Hindlimb muscle (tissue), 1 donor: Measurements from ENCODE around the gene RHOU. TPM values are rescaled to one million over a fixed set of nuclear protein-coding genes. Genes with fewer than 3 reads are reported as not detected.
"Not testable (repeated sequence)": the region's sequence is repeated elsewhere in the genome, so short reads cannot be mapped to it uniquely, and the experiment has no call there.

Experiments
- DNase-seq: peaks from one replicate; pipeline ENCODE4 v3.0.0-alpha.2; 2013
- polyA plus RNA-seq: library from polyadenylated mRNA; unstranded; fragments of 120-200 nt; gene quantifications from one replicate; pipeline ENCODE4 v1.2.1, GENCODE V29; 2013; ENCODE audit not compliant: insufficient read length

The RHOU gene
- 21.2 TPM for polyA plus RNA-seq

- peak; percentile 89 for DNase-seq
Measured at GRCh38 chr1:228734881-228735801, at the start of gene RHOU. RHOU (plus strand) TSS chr1:228735479; CDS start chr1:228735743, 264 bp downstream.

DNA sequence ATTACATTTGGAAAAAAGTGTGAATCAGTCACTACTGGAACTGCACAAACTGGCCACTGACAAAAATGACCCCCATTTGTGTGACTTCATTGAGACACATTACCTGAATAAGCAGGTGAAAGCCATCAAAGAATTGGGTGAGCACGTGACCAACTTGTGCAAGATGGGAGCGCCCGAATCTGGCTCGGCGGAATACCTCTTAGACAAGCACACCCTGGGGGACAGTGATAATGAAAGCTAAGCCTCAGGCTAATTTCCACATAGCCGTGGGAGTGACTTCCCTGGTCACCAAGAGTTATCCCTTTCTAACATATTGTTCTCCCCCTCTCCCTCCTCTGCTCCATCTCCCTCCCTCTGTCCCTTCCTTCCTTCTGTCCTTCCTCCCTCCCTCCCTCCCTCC, 47.7 kb upstream of the RHOU start:
- no peak for DNase-seq

DNA sequence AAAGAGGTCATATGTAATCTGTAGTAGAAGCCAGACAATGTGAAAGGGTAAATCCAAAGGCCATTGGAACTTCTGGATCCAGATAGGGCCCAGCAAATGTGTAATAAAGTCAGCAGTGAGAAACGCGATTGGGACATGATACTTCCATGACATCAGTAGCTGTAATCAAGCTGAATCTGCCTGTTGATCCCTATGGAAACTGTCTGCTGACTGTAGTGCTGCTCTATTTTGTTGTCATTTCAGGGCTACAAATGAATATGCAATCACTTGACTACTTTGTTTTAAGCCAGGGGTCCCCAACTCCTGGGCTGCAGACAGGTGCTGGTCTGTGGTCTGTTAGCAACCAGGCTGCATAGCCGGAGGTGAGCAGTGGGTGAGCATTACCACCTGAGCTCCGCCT, 46.0 kb upstream of the RHOU start:
- no peak for DNase-seq

DNA sequence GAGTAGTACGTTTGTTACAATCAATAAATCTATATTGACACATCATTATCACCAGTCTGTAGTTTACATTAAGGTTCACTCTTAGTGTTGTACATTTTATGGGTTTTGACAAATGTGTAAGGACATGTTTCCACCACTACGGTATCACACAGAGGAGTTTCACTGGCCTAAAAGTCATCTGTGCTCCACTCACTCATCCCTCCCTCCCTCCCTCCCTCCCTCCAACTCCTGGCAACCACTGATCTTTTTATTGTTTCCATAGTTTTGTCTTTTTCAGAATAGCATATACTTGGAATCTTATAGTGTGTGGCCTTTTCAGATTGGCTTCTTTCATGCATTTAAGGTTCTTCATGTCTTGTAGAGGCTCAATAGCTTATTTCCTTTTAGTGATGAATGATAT, 44.1 kb upstream of the RHOU start:
- DNase-seq, result peak; percentile 26

DNA sequence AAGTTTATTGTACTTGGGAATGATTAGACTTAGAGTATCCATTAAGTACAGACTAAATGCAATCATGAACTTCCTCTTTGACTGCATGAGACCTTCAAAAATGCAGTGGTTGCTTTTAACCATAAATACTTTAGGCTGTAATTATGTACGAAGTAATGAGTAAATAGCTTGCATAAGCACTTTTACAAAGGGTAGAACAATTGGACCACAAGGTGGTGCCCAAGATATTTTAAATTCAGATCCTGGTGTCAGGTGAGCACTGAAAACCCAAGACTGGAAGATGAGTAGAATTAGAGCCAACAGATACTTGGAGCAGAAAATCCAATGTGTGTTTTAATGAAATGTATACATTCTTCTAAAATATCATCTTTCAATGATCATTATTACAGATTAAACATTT, 43.4 kb upstream of the RHOU start:
- no peak for DNase-seq

DNA sequence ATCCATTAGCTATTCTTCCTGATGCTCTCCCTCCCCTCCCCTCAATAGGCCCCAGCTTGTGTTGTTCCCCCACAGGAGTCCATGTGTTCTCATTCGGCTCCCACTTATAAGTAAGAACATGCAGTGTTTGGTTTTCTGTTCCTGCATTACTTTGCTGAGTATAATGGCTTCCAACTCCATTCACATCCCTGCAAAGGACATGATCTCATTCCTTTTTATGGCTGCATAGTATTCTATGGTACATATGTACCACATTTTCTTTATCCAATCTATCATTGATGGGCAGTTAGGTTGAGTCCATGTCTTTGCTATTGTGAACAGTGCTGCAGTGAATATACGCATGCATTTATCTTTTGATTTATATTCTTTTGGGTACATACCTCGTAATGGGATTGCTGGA, 40.8 kb upstream of the RHOU start:
- not testable (repeated sequence) for DNase-seq

DNA sequence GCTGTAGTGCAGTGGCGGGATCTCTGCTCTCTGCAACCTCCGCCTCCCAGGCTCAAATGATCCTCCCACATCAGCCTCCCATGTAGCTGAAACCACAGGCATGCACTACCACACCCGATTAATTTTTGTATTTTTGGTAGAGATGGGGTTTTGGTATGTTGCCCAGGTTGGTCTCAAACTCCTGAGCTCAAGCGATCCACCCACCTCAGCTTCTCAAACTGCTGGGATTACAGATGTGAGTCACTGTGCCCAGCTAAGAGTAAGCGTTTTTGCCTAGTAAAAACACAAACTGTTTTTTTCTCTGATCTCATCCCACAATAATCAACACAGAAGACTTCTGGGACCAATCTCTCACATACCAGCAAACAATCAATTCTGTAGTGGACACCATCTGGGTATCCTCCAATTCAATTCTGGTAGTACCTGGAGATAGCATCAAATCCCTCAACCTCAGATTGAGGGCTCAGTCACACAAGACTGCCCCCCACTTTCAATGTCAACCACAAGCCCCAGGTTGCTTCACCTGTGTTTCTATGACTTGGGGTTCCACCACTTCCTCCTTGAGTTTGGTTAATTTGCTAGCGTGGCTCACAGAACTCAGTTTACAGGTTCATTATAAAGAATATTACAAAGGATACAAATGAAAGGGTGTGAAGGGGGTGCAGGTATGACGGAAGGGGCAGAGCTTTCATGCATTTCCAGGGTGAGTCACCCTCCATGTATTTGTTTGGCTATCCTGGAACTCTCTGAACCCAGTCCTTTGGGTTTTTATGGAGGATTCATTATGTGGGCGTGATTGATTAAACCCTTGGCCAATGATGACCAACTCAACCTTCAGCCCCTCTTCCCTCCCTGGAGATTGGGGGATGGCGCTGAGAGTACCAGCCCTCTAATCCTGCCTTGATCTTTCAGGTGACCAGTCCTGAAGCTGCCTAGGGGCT, 40.0 kb upstream of the RHOU start:
- DNase-seq, result no peak

DNA sequence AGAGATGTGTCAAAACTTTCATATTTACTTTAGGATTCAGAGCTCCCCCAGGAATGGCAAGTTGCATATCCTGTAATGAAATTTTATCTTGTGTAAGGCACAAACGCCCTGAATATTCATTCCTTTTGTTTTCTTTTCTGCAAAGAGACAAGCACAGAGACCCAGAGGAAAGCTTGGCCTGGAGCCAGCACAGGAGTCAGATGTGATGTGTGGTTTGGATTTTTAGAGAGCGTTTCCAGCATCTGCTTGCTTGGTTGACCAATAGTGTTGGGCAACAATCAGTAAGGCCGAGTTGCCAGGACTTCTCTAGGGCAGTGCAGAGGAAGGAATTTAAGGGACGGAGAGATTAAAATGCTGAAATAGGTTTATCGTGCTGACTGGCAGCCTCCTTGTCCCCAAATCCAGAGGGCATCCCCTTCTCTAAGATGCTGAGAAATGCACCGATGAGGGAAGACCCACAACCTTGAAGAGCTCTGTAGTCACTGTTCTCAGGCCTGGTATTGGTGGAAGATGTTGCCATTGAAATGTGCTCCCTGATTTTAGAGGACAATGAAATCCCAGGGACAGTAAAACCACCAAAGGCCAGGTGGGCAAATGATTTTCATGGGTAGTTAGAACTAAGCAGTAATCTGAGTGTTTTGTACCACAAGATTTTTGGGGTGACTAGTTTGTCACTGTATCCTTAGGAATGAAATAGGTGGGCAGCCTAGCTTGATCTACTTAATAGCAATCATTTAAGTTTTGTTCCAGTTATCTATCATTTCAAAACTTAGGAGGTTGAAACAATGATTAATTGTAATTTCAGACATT, 37.9 kb upstream of the RHOU start:
- DNase-seq, result peak; percentile 23

- no peak for DNase-seq
Measured at GRCh38 chr1:228698017-228698329, 37.3 kb upstream of the RHOU start.

GRCh38 chr1:228702433-228702832, 32.8 kb upstream of the RHOU start:
- DNase-seq, result no peak

DNA sequence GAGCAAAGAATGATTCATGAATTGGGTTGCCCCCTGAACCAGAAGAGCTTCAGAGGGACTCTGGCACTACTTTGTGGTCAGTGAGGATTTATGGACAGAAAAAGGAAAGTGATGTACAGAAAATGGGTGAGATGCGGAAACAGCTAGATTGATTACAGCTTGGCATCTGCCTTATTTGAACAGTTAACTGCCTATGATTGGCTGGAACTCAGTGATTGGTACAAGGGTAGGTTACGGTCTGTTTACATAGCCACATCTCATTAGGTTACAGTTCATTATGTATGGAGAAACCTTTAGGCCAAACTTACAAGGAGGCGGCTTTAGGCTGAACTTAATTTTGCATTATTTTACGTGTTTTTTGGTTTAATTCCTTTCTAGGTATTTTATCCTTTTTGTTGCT, 29.0 kb upstream of the RHOU start:
- DNase-seq, result no peak

DNA sequence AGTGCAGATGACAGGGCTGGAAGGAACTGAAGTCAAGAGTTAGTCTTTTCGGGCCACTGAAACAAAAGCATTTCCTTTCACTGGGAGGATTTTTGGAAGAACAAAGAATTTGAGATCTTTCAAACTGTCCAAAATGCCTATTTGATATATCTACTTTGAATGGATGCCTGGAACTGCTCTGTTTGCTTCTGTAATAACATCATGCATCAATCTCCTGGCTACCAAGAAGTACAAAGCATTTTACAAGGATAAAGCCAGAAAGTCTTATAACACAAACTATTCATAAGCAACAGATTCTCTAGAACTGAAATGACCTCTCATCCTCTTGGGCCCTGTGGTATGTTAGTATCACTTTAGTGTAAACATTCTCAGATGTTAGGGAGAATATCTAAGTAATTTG, 18.2 kb upstream of the RHOU start:
- no peak for DNase-seq

GRCh38 chr1:228721407-228721806, 13.9 kb upstream of the RHOU start:
- DNase-seq, result no peak

DNA sequence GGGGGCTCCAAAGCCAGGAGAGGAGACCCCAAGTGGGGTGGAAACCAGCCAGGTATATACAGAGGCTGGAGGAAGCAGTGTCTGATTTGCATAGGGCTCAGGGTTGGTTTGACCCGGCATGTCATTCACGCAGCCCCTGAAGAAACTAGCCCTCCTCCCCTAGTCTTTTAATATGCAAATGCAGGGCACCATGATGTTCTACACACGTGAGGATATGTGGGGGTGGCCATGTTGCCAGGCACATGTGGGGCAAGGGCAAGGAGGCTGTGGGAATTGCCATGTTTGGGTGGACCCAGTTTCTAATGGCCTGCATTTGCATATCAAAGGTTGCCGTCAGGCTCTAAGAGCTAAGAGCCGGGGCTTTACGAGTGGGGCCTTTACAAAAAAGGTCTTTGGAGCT, 12.0 kb upstream of the RHOU start:
- no peak for DNase-seq

- DNase-seq, result no peak
Measured at GRCh38 chr1:228723921-228724320, 11.4 kb upstream of the RHOU start.

DNA sequence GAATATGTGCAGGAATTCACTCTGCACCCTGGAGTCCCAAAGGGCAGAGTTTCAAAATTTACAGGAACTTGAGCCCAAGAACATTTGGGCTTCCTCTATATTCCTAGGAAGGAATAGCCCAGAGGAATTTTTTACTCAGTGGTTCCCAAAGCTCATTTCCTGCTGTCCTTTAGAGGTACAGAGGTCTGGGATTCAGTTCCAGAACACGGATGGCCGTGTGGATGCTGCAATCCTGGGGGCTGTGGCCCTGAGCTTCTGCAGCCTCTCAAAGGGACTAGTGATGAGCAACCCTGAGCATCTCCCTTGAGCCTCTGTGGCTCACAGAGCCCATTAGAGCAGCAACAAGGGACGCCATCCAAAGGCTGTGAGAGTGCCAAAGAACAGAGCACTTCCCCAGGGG, 10.1 kb upstream of the RHOU start:
- DNase-seq, result no peak

- DNase-seq, result no peak
Measured at GRCh38 chr1:228727681-228728171, 7.6 kb upstream of the RHOU start.

DNA sequence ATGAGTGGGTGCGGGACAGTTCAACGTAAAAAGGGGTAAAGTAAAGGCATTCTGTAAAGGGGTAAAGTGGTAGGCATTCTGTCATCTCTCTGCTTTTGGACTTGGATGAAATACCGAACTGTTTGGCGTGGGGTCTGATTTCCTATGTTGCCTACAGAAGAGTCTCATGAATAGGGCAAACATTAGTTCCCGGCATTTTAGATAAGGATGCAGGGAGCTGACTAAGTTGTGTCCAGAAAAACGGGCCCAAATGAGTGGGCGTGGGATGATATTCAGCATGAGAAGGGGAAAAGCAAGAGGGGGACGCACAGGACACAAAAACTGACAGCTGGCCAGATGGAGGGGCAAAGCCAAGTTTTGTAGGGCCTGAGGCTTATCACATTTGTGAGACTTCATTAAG, 2.9 kb upstream of the RHOU start:
- no peak for DNase-seq

DNA sequence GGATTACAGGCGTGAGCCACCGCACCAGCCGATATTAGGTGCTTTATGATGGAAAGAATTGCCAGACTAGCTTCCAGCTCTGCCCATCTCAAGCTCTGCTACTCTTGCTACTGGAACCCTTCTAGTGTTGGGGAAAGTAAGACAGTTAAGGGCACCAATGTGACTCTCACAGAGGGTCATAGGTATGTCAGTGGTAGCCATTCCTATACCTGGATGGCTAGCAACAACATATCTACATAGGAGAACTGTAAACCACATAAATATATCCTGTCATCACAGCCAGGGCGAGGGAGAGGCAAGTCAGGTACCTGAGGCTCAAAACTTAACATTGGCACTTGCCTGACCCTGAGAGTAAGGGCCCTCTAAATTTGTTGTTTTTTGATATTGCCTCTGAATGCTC, 1.7 kb upstream of the RHOU start:
- DNase-seq, result no peak

GRCh38 chr1:228735871-228736586, 750 bp downstream of the RHOU start:
- peak; percentile 49 for DNase-seq

- DNase-seq, result no peak
Measured at GRCh38 chr1:228736844-228737445, 1.7 kb downstream of the RHOU start.
